HG02798 (cell line): ENCODE data around the gene GMEB2.
"Not testable (repeated sequence)": the region's sequence is repeated elsewhere in the genome, so short reads cannot be mapped to it uniquely, and the experiment has no call there.

Experiments used
- ATAC-seq: cut with Tn5 transposase; IDR thresholded peaks from one replicate; pipeline ENCODE4 v1.9.1; 2021; ENCODE audit warnings: mild to moderate bottlenecking; ENCODE audit not compliant: unreplicated experiment, poor library complexity

GMEB2 gene

DNA sequence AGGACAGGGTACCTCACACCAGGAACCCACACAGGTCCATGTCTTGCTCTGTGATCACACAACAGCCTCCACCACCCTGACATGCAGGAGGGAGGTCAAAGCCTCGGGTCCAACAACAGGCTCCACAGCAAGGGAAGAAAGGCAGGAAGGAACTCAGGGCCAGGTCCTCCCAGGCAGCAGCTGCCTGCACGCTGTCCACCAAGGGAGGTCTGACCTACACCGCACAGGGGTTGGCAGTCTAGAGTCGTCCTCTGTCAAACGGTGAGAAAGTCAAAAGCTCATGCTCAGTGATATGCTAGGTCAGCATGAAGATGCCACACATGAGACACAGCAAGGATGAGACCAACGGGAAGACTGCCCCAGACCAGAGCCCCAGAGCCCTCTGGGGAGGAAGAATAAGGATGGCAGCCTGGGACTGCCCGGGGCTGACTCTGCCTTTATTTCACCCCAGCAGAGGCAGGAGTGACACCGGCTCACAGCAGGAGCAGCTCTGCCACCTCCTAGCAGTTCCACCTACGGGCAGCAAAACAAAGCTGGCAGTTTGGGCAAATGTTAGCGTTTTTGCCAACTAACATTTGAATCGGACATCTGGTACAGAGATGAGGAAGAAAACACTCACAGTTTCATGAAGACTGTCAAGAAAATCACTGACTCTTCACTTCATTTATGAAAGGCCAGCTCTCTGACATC lies 8.5 kb downstream of the GMEB2 start:
- ATAC-seq, result no peak

GRCh38 chr20:63617876-63618265 lies 9.0 kb downstream of the GMEB2 start:
- no peak for ATAC-seq

- ATAC-seq, result no peak
Observed at GRCh38 chr20:63617092-63617875, 9.6 kb downstream of the GMEB2 start.

GRCh38 chr20:63613863-63614594 lies 12.9 kb downstream of the GMEB2 start:
- ATAC-seq, result not testable (repeated sequence)

- no peak for ATAC-seq
Observed at GRCh38 chr20:63612276-63612931, 14.5 kb downstream of the GMEB2 start.

DNA sequence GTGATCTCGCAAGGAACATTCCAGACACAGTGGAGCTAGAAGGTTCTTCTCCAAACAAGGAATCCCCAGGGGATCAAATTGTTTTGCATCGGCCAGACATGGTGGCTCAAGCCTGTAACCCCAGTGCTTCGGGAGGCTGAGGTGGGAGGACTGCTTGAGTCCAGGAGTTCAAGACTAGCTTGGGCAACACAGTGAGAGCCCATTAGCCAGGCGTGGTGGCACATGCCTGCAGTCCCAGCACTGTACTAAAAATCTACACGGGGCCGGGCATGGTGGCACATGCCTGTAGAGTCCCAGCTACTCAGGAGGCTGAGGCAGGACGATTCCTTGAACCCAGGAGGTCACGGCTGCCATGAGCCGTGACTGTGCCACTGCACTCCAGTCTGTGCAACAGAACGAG lies 15.3 kb downstream of the GMEB2 start:
- ATAC-seq, result no peak

GRCh38 chr20:63610581-63611435 lies 16.1 kb downstream of the GMEB2 start:
- no peak for ATAC-seq

GRCh38 chr20:63606686-63607085 lies 20.2 kb downstream of the GMEB2 start:
- ATAC-seq, result no peak

- no peak for ATAC-seq
Observed at GRCh38 chr20:63602321-63602720, 24.6 kb downstream of the GMEB2 start.

DNA sequence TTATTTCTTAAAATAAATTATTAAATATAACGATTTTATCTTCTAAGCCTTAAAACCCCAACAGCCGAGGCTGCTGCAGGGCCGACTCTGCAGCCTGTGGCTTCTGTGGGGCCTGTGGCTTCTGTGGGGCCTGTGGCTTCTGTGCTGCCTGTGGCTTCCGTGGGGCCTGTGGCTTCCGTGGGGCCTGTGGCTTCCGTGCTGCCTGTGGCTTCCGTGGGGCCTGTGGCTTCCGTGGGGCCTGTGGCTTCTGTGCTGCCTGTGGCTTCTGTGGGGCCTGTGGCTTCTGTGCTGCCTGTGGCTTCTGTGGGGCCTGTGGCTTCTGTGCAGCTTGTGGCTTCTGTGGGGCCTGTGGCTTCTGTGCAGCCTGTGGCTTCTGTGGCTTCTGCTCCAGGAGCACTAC lies 25.2 kb downstream of the GMEB2 start:
- ATAC-seq, result not testable (repeated sequence)

GRCh38 chr20:63599396-63600050 lies 27.4 kb downstream of the GMEB2 start:
- ATAC-seq, result no peak

DNA sequence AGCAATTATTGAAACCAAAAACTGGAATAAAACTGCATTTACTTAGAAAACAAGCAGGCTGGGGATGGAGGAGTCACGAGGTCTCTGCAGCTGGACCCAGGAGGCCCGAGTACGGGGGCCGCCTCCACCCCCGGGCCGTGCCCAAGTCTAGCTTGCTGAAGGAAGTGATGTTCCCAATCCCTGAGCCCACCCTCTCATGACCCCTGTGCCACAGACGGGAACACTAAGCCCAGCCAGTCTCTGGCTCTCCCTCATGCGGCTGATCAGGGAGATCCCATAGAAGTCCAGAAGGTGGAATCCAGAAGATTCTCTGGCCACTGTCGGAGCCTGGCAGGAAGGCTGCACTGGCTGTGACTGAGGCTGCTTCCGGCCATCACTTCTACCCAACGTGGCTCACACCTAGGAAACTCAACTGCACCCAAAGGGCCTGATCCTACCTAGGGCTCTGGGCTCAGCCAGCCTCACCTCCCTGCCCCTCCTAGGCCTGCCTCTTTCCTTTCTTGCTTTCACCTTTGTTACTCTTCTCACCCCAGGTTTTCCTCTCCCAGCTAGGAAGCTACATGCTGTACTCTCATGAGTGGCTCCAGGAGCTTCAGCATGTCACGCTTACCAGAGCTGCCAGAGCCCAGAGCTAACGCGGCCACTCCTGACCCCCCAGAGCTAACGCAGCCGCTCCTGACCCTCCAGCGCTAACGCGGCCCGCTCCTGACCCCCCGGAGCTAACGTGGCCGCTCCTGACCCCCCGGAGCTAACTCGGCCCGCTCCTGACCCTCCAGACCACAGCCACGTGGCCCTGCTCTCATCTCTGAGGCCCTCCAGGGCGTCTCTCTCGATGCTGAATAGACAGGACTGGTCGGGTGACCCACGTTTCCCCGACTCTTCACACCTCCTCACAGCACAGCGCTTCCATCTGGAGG lies 28.2 kb downstream of the GMEB2 start:
- ATAC-seq, result no peak

DNA sequence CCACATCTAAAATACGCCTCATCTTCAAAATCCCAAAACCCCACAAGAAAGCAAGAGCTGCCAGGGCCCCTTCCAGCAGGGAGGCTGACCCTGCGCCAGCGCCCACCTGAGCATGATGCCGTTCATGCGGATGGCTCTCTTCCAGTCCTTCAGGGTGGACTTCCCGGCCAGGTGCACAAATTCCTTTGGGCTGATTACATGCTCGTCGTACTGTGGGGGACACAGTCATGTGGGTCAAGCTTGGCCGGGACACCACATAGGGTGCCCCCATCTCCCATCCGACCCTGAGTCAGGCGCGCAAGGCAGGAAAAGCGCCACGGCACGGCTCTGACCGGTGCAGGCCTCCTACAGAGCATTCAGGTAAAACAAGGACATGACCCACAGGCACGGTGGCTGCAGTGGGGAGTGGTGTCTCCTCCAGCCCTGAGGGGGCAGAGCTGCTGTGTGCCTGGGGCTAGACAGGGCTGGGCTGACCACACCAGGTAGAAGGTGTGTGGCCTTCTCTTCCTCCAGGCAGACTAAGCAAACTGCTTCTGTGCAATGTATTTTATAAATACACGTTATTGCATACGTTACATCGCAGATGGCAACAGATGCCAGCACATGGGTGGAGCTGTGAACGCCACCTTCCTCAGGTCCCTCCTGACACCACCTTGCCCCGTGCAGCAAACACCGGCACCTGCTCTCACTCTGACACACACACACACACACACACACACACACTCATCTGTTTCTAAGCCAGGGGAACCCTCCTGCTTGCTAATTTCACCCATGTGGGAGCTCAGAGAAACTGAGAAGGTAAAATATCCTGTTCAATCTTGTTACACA lies 29.0 kb downstream of the GMEB2 start:
- ATAC-seq, result no peak

GRCh38 chr20:63596423-63596822 lies 30.5 kb downstream of the GMEB2 start:
- no peak for ATAC-seq

DNA sequence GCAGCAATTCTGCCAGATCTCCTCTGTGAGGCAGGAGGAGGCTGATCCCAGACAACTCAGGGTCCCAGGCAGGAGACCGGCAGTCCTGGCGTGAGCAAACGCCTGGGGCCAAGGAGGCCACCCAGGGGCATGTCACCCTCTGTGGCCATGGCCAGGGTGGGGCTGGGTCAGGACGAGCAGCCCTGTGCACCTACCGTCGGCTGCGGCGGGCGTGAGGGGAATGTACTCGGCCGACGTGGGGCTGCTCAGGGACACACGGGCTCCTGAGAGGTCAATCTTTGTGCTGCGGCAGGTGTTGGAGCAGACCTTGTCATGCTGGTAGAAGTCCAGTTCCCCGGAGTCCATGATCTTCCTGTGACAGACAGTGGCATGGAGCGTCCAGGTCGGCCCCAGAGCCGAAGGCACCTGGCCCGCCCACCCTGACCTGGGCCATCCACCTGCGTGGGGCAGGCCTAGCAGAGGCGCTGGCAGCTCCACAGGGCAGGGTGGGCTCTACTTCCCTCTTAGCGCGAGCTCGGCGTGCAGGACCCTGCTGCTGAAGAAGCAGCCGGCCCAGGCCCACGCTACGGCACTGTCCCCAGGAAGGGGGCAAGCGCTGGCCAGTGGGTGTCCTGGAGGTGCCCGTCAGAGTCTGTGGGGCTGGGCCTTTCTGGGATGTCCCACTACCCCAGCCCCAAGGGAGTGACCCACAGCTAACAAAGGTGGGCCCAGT lies 31.3 kb downstream of the GMEB2 start:
- no peak for ATAC-seq

- no peak for ATAC-seq
Observed at GRCh38 chr20:63594043-63594561, 32.8 kb downstream of the GMEB2 start.

- no peak for ATAC-seq
Observed at GRCh38 chr20:63592661-63593060, 34.2 kb downstream of the GMEB2 start.
